HG03442 (cell line): Measurements from ENCODE around the gene POLR3GL.
A peak's percentile ranks its signal among the peaks of the same experiment; 100 is the strongest.
"Not testable (repeated sequence)": the region's sequence is repeated elsewhere in the genome, so short reads cannot be mapped to it uniquely, and the experiment has no call there.

Source experiments
- ATAC-seq: cut with Tn5 transposase; IDR thresholded peaks from one replicate; pipeline ENCODE4 v1.9.1; 2021; ENCODE audit warnings: mild to moderate bottlenecking, moderate library complexity; ENCODE audit not compliant: unreplicated experiment

Gene POLR3GL

DNA sequence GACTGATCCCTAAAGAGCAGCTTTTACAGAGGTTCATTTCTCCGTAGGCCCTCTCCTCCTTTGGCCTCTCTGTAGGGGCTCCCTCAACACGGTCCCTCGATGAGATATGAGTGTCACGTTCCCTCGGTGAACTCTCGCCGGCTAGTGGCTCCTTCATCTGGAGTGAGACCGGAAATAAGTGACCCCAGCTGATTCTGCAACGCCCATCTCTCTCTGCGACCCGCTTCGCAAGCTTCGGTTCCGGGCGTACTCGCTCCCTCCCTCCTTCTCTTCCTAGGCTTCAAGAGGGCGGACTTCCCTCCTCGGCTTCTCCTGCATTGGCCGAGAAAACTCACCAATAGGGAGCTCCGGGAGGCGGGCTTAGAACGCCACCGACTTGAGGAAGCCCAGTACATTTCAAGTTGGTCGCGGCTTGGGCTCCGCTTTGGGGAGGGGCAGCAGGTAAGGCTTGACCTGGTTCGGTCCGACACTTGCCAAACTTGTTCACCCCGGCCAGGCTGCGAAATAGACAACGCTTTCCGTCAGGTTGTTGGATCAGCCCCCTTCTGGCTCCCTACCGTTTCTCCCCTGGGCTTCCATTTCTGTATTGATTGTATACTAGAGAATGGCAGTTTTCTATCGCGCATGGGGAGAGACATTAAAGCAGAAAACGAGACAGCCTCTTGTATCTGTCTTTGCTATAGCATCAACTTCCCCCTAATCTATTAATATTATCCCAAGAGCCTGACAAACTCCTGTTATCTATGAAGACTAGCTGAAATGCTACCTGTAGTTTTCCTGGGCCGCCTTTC lies at the start of gene POLR3GL, which contains the start of gene ANKRD34A:
Gene POLR3GL, plus strand, starts transcription at position 363 of the 791 bp plus-strand sequence. CDS start 10,176 bp downstream, outside the sequence.
Gene ANKRD34A, minus strand, starts transcription at position 248 of the 791 bp plus-strand sequence. CDS start 2,816 bp downstream, outside the sequence.
- ATAC-seq: peak; percentile 91

DNA sequence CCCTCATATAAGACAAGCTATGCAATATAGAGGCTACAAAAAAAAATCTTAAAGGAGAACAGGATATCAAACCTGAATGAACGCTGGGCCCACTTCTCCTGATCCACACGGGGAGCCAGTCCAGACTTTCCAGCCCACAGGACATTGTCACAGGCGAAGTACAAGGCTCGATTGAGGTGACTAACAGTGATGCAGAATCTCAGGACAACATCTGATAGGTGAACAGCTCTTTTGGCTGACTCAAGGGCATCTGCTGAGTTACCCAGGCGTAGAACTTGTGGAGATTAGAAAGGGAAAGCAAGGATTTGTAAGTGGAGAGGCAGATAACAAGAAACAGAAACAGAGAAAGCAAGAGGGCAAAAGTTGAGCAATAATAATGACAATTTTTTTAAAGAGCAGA lies 47.7 kb upstream of the POLR3GL start:
- no peak for ATAC-seq

- ATAC-seq: no peak
Observed at GRCh38 chr1:145917595-145917994, 46.9 kb upstream of the POLR3GL start.

DNA sequence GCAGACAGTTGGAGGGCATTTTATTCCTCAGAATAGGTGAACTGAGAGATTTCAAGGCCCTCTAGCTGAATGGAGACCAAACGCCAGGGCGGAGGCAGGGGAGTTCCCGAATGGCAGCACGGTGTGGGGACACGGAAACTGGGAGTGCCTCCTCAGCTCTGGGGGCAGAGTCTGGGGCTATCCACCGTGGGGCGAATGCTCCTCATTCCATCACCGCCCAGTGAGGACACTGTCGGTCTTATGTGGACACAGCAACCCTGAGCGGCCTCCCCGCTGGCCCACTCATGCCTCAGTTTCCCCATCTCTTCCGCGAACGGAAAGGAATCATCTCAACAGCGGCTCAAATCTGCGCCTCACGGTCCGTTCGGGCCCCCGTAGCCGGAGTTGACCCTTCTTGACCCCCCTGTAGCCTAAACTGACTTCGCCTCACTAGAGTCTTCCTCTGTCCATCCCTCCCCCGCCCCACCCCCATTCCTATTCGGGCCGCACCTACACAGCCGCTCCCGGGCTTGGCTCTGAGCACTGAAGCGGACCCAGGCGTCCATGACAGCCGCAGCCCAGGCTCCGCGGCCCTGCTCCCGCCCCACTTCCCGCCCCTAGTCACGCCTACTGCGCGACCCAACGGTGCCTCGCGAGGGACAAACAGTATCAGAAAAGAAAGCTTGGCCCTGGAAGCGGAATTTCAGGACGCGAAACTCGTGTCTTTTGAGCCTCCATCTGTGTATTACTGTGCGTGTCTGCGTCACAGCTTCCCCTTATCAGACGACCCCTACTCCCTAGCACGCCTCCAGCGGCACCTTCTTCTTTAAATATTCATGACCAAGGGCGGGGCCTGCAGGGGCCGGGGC lies 46.1 kb upstream of the POLR3GL start, which contains the start of gene PEX11B:
Gene PEX11B, minus strand, starts transcription at position 574 of the 848 bp plus-strand sequence. Its CDS starts 29 bp downstream, at position 545.
- ATAC-seq: peak; percentile 73

DNA sequence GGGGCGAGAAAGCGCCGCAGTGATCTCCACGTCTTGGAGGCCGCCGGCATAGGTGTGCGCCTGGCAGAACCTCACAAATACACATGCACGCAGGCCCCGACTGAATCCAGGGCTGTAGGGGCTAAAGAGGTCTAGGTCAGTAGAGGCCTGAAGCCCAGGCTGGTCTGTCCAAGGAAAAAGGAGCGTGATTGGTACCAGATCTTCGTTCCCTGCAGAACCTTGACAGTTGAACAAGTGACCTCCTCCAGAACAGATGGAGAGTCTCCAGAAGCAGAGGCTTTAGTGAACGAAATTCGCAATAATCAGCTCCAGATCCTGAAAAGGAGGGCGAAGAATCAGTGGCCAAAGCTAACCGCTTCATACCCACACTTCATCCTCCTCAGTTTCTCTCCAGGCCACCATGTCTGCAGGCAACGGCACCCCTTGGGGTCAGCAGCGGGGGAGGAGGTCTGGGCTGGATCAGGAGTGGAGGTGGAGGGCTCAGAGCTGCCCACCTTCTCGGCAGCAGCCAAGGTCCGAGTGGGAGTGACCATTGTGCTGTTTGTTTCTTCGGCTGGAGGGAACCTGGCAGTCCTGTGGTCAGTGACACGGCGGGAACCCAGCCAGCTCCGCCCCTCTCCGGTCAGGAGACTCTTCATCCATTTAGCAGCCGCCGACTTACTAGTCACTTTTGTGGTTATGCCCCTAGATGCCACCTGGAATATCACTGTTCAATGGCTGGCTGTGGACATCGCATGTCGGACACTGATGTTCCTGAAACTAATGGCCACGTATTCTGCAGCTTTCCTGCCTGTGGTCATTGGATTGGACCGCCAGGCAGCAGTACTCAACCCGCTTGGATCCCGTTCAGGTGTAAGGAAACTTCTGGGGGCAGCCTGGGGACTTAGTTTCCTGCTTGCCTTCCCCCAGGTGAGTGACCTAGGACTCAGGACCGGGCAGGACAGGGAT lies 45.2 kb upstream of the POLR3GL start:
- ATAC-seq: no peak

GRCh38 chr1:145920297-145920696 lies 44.2 kb upstream of the POLR3GL start:
- not testable (repeated sequence) for ATAC-seq

DNA sequence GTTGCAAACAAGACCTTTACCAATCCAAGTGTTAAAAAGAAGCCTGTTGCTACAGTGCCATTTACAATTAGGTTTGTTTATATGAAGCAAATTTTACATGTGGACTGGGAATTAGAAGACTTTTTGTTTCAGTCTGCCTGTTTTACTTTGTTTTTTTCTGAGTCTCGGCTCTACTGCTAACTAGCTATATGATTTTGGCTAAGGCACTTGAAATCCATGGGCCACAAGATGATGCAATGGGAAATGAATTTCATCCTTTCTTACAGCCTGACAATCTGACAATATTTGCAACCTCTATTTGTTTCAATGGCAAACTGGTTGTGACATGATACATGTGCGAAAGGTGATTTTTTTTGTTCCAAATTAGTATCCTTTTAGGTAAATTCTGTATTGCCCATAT lies 42.2 kb upstream of the POLR3GL start:
- no peak for ATAC-seq

GRCh38 chr1:145926686-145927062 lies 37.8 kb upstream of the POLR3GL start:
- peak; percentile 8 for ATAC-seq

DNA sequence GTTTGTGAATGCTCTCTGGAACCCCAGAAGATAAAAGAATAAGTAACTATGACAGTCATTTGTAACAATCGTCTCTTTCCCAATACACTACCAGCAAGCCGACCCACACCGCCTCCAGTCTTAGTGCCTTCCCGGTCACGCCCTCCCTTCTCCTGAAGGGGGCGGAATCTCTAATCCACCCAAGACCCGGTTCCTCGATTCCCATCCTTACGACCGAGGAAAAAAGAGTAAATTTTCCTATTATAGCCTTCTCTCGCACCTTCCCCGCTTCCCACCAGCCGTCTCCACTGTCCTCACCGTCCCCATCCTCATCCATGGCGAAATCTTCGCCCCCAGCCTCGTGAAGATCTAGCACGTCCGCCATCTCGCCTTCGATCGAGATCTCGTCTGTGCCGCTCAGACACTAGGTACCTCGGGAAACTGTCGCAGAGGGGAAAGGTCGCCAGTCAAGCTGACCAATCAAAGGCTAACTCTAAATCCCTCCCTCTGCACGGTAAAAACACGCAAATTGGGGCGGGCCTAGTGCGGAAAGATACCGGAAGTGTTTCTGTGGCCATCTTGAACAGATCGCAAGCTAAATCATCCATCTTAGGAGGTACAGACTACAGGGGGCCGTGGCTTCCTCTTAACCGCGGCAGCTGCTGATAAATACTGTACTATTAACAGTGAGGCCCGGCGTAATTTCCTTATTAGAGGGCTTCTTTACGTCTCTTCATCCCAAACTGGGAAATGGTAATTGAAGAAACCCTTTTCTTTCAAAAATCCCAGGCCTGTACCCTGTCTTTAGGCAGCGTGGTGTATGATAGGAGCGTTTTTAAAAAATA lies 37.2 kb upstream of the POLR3GL start, which contains the start of gene RBM8A:
Gene RBM8A, minus strand, starts transcription at position 422 of the 824 bp plus-strand sequence. Its CDS starts 58 bp downstream, at position 364.
- peak; percentile 96 for ATAC-seq

DNA sequence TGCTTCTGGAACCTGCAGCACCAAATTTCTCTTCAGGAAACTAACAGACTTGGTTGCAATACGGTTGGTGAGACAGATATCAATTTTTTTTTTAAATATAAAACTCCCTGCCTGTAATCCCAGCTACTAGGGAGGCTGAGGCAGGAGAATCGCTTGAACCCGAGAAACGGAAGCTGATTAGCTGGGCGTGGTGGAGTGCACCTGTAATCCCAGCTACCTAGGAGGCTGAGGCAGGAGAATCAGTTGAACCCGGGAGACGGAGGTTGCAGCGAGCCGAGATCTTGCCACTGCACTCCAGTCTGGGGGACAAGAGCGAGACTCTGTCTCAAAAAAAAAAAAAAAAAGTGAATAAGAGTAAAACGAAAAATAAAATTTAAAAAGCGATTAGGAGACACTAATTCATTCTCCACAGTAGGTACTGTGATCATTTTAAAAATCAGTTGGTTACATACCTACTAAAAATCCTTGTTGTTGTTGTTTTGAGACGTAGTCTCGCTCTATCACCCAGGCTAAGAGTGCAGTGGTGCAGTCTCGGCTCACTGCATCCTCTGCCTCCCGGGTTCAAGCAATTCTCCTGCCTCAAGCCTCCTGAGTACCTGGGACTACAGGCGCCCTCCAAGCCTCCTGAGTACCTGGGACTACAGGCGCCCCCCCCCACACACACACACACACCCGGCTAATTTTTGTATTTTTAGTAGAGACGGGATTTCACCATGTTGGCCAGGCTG lies 36.4 kb upstream of the POLR3GL start:
- ATAC-seq: no peak

GRCh38 chr1:145932522-145933009 lies 31.9 kb upstream of the POLR3GL start:
- ATAC-seq: not testable (repeated sequence)

DNA sequence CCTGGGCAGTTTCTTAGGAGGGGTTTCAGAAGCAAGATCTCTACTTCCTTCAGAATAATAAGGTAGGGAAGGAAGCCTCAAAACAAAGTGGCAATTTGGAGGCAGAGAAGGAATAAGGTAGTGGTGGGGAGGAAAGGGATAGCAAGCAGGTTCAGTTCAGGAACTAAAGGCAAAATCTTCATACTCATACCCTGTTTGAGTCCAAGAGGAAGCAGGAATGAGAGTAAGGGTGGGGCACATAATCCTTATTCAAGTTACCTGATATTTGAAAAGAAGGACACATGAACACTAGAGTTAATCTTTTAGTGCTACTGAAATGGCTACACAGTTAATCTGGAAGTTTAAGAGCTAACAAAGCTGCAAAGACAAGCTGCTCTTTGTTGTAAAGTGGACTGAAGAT lies 28.8 kb upstream of the POLR3GL start:
- no peak for ATAC-seq

DNA sequence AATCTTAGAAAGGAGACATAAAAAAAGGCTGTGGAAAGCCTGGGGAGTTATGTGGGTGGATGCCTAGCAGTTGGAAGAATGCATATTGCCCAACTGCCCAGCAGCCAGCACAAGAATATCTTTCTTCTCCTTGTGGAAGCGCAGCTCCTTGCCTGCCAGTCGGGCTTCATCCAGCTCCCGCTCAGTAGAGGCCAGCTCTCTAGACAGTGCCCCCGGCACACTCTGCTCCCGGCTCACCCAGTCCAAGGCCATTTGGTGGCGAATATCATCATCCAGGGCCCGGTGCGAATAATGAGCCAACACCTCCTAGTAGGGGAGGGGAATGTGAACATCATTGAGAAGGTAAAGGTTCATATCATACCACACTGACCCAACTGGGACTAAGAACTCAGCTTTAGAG lies 28.2 kb upstream of the POLR3GL start:
- ATAC-seq: no peak

- ATAC-seq: no peak
Observed at GRCh38 chr1:145937436-145937835, 27.1 kb upstream of the POLR3GL start.

DNA sequence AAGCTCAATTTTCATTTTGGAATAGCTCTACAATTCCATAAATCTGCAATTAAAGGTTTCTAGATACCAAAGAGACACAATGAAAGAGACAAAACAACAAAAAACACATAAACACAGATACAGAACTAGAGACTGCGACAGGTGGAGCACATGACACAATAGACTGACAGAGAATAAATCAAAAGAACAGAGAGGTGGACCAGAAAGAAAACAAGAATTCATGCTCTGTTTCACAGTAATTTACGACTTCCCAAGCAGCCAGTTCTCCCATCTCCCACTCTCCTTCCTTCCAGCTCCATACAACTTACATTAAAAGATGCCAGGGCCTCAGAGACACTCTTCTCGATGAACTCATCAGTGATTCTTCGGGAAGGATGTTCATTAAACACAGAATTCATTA lies 22.1 kb upstream of the POLR3GL start:
- no peak for ATAC-seq

DNA sequence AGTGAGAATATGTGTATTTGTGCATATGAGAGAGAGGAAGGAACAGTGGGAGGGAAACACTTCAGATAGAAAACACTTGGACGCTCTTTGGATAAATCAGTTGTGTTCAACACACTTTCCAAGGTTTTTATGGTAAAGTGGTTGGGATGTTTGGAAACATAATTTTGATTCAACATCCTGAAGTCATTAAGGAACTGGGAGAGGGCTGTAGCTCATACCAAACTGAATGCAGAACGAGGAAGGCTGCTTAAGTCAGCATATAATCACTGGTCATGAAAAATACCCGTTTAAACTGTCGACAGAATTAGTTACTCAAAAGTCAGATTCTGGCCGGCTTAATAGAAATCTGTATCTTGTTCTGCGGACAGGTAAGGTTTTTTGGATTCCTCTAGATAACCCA lies 21.6 kb upstream of the POLR3GL start:
- no peak for ATAC-seq

GRCh38 chr1:145944532-145944931 lies 20.0 kb upstream of the POLR3GL start:
- ATAC-seq: no peak

- ATAC-seq: no peak
Observed at GRCh38 chr1:145946477-145946986, 18.0 kb upstream of the POLR3GL start.
